ENCODE results near the gene FAT3.

Gene FAT3
- total RNA-seq: 0 reads per million in 3 experiments

- no peak for DNase-seq
Observed at GRCh38 chr11:92224407-92225124, at the start of gene FAT3. TSS of gene FAT3 (plus strand) at chr11:92224818. CDS start at chr11:92352113, 127,295 bp downstream.

GRCh38 chr11:92179017-92179670, 45.5 kb upstream of the FAT3 start:
- DNase-seq: no peak

- DNase-seq: no peak
Observed at GRCh38 chr11:92180226-92180625, 44.4 kb upstream of the FAT3 start.

GRCh38 chr11:92180664-92181251, 43.9 kb upstream of the FAT3 start:
- DNase-seq: no peak

- no peak for DNase-seq
Observed at GRCh38 chr11:92190535-92191206, 33.9 kb upstream of the FAT3 start.

GRCh38 chr11:92192141-92192540, 32.5 kb upstream of the FAT3 start:
- no peak for DNase-seq

- DNase-seq: no peak
Observed at GRCh38 chr11:92198268-92198667, 26.4 kb upstream of the FAT3 start.

GRCh38 chr11:92199991-92200390, 24.6 kb upstream of the FAT3 start:
- DNase-seq: no peak

GRCh38 chr11:92204731-92205130, 19.9 kb upstream of the FAT3 start:
- DNase-seq: no peak

GRCh38 chr11:92206441-92206840, 18.2 kb upstream of the FAT3 start:
- DNase-seq: no peak

- no peak for DNase-seq
Observed at GRCh38 chr11:92211576-92212167, 12.9 kb upstream of the FAT3 start.

- no peak for DNase-seq
Observed at GRCh38 chr11:92212530-92212929, 12.1 kb upstream of the FAT3 start.

GRCh38 chr11:92216789-92217188, 7.8 kb upstream of the FAT3 start:
- DNase-seq: no peak

- no peak for DNase-seq
Observed at GRCh38 chr11:92219476-92219875, 5.1 kb upstream of the FAT3 start.

- DNase-seq: no peak
Observed at GRCh38 chr11:92222701-92223100, 1.9 kb upstream of the FAT3 start.

- DNase-seq: no peak
Observed at GRCh38 chr11:92224054-92224406, 588 bp upstream of the FAT3 start.

- DNase-seq: no peak
Observed at GRCh38 chr11:92225125-92225567, 528 bp downstream of the FAT3 start.

- DNase-seq: no peak
Observed at GRCh38 chr11:92225568-92226330, 1.1 kb downstream of the FAT3 start.

GRCh38 chr11:92226331-92227229, 2.0 kb downstream of the FAT3 start:
- DNase-seq: no peak

GRCh38 chr11:92227230-92227814, 2.7 kb downstream of the FAT3 start:
- no peak for DNase-seq
